Stimulated activated naive B cell treated with anti-CD40 and anti-IgM and Interleukin-4, amounts not matched to agents 10 μg/mL and 1 μg/mL and 100 μg/mL, for 72 hours (primary cell): ENCODE data around the gene DDAH2.
A peak's percentile ranks its signal among the peaks of the same experiment; 100 is the strongest.

Experiments
- ATAC-seq, 2 donors: fragments of 150-1000 bp; cut with Tn5 transposase; replicated peaks; 2 replicates each; pipeline ENCODE4 v1.10.0; 2021; ENCODE audit warnings: moderate library complexity in 1 of 2
- DNase-seq: peaks from one replicate; pipeline ENCODE4 v3.0.0; 2021
- H3K27ac Mint-ChIP-seq: one replicate; pipeline ENCODE4 v1.8.0; 2022; ENCODE audit warnings: mild to moderate bottlenecking, mixed read lengths
- H3K27me3 Mint-ChIP-seq, 2 donors: one replicate each; pipeline ENCODE4 v1.8.0; 2022; ENCODE audit warnings: mixed read lengths in 2 of 2
- H3K36me3 Mint-ChIP-seq, 2 donors: one replicate each; pipeline ENCODE4 v1.8.0; 2022; ENCODE audit warnings: mixed read lengths in 2 of 2, mild to moderate bottlenecking in 1 of 2
- H3K4me1 Mint-ChIP-seq, 2 donors: one replicate each; pipeline ENCODE4 v1.8.0; 2022; ENCODE audit warnings: mixed read lengths in 2 of 2, mild to moderate bottlenecking in 1 of 2
- H3K4me3 Mint-ChIP-seq, 2 donors: one replicate each; pipeline ENCODE4 v1.8.0; 2022; ENCODE audit warnings: mild to moderate bottlenecking in 2 of 2, mixed read lengths in 2 of 2, moderate library complexity in 1 of 2
- H3K9me3 Mint-ChIP-seq, 2 donors: one replicate each; pipeline ENCODE4 v1.8.0; 2022; ENCODE audit warnings: mixed read lengths in 2 of 2, mild to moderate bottlenecking in 1 of 2

Gene DDAH2

GRCh38 chr6:31765910-31766794 lies 37.1 kb upstream of the DDAH2 start:
- H3K27me3 Mint-ChIP-seq, result no peaks in the 10 kb centered on the region
- ATAC-seq (no peak), DNase-seq (no peak)
- H3K36me3 Mint-ChIP-seq, result peaks cover 19 to 34% of the 10 kb centered on the region in 2 donors
- no peaks in the 10 kb centered on the region for H3K9me3 Mint-ChIP-seq
- peaks cover 7 to 13% of the 10 kb centered on the region in 2 donors for H3K4me1 Mint-ChIP-seq
- H3K27ac Mint-ChIP-seq, result no peak overlapping the region
- H3K4me3 Mint-ChIP-seq, result no peak overlapping the region

DNA sequence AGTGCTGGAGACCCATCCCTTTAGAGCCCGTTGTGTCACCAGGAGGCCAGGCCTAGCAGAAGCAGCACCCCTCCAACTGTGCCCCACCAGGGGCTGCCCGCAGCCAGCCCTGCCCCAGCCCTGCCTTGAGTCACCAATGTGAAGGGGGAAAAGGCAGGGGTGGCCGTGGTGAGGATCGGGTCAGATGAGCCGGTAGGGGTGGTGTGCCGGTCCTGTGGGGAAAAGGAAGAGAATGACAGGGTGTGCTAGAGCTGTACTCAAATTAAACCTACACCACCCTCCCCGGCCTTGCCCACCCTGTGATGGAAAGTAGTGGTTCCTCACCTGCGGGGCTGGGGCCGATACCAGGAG lies 36.4 kb upstream of the DDAH2 start:
- Mint-ChIP-seq H3K36me3 (peaks cover 24 to 40% of the 10 kb centered on the region in 2 donors), H3K4me3 (no peak overlapping the region), H3K27me3 (no peaks in the 10 kb centered on the region), H3K9me3 (no peaks in the 10 kb centered on the region), H3K4me1 (peaks cover 8 to 13% of the 10 kb centered on the region in 2 donors), H3K27ac (no peak overlapping the region)
- DNase-seq (no peak), ATAC-seq (no peak)

- H3K27ac Mint-ChIP-seq, result no peak overlapping the region
Measured at GRCh38 chr6:31764198-31764597, 35.1 kb upstream of the DDAH2 start.

GRCh38 chr6:31763619-31763940 lies 34.5 kb upstream of the DDAH2 start:
- H3K9me3 Mint-ChIP-seq, result no peaks in the 10 kb centered on the region
- no peak for ATAC-seq
- no peak overlapping the region for H3K4me3 Mint-ChIP-seq
- H3K4me1 Mint-ChIP-seq, result peaks cover 0 to 7% of the 10 kb centered on the region in 2 donors
- DNase-seq, result no peak
- no peaks in the 10 kb centered on the region for H3K27me3 Mint-ChIP-seq
- no peak overlapping the region for H3K27ac Mint-ChIP-seq
- peaks cover 31 to 43% of the 10 kb centered on the region in 2 donors for H3K36me3 Mint-ChIP-seq

More at GRCh38 chr6:31764198-31764597, 35.1 kb upstream of the DDAH2 start:
- peaks cover 5 to 7% of the 10 kb centered on the region in 2 donors for H3K4me1 Mint-ChIP-seq
- no peaks in the 10 kb centered on the region for H3K27me3 Mint-ChIP-seq
- ATAC-seq, result no peak
- DNase-seq, result no peak
- H3K9me3 Mint-ChIP-seq, result no peaks in the 10 kb centered on the region
- H3K36me3 Mint-ChIP-seq, result peaks cover 31 to 41% of the 10 kb centered on the region in 2 donors
- no peak overlapping the region for H3K4me3 Mint-ChIP-seq

GRCh38 chr6:31762878-31763618 lies 33.9 kb upstream of the DDAH2 start:
- no peak for DNase-seq
- no peak overlapping the region for H3K27ac Mint-ChIP-seq
- H3K36me3 Mint-ChIP-seq, result peaks cover 31 to 45% of the 10 kb centered on the region in 2 donors
- H3K9me3 Mint-ChIP-seq, result no peaks in the 10 kb centered on the region
- H3K4me1 Mint-ChIP-seq, result peaks cover 0 to 9% of the 10 kb centered on the region in 2 donors
- no peak overlapping the region for H3K4me3 Mint-ChIP-seq
- ATAC-seq, result no peak
- no peaks in the 10 kb centered on the region for H3K27me3 Mint-ChIP-seq

DNA sequence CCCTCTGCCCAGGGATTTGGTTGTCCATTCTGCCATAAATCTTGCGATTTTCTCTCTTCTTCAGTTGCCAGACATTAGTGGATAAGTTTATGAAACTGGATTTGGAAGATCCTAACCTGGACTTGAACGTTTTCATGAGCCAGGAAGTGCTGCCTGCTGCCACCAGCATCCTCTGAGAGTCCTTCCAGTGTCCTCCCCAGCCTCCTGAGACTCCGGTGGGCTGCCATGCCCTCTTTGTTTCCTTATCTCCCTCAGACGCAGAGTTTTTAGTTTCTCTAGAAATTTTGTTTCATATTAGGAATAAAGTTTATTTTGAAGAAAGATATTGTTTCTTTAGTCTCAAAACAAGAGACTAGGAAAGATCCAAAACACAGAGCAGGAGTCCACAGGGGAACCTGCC lies 33.3 kb upstream of the DDAH2 start, which contains the start of gene SAPCD1:
Gene SAPCD1, plus strand, starts transcription at position 301 of the 400 bp plus-strand sequence. CDS start 399 bp downstream, outside the sequence.
- Mint-ChIP-seq H3K27me3 (no peaks in the 10 kb centered on the region), H3K36me3 (peaks cover 31 to 43% of the 10 kb centered on the region in 2 donors), H3K9me3 (no peaks in the 10 kb centered on the region), H3K27ac (no peak within 1 kb of the TSS), H3K4me3 (no peak within 1 kb of the TSS), H3K4me1 (peaks cover 0 to 8% of the 10 kb centered on the region in 2 donors)
- ATAC-seq, result no peak
- DNase-seq, result no peak

GRCh38 chr6:31761343-31761742 lies 32.2 kb upstream of the DDAH2 start:
- no peaks in the 10 kb centered on the region for H3K27me3 Mint-ChIP-seq
- peaks cover 0 to 8% of the 10 kb centered on the region in 2 donors for H3K4me1 Mint-ChIP-seq
- no peaks in the 10 kb centered on the region for H3K9me3 Mint-ChIP-seq
- DNase-seq (no peak), ATAC-seq (no peak)
- peaks cover 31 to 43% of the 10 kb centered on the region in 2 donors for H3K36me3 Mint-ChIP-seq
- no peak overlapping the region for H3K27ac Mint-ChIP-seq
- no peak overlapping the region for H3K4me3 Mint-ChIP-seq

DNA sequence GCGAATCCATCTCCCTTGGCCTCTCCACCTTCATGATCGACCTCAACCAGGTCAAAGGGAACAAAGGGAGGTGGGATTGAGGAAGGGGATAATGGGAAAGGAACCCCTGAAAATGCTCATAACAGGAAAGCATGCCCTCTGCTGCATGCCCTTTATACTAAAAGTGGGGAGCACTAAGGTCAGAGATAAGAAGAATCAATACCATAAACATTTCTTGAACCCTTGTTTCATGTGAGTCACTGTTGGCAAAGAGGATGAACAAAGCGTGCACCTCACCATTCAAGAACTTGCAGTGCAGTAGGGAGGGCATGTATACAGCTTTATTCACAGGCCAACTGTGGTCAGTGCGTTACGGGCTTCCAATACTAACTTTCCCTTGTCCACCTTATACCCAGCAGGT lies 31.7 kb upstream of the DDAH2 start:
- Mint-ChIP-seq H3K9me3 (no peaks in the 10 kb centered on the region), H3K36me3 (peaks cover 29 to 43% of the 10 kb centered on the region in 2 donors), H3K4me1 (peaks cover 0 to 8% of the 10 kb centered on the region in 2 donors), H3K4me3 (no peak overlapping the region), H3K27ac (no peak overlapping the region), H3K27me3 (no peaks in the 10 kb centered on the region)
- no peak for DNase-seq
- no peak for ATAC-seq

- H3K4me1 Mint-ChIP-seq, result peaks cover 0 to 8% of the 10 kb centered on the region in 2 donors
Measured at GRCh38 chr6:31758281-31758680, 29.2 kb upstream of the DDAH2 start.

GRCh38 chr6:31752739-31753319 lies 23.7 kb upstream of the DDAH2 start:
- H3K4me1 Mint-ChIP-seq, result peaks cover 0 to 2% of the 10 kb centered on the region in 2 donors
- peaks cover 3 to 4% of the 10 kb centered on the region in 2 donors for H3K36me3 Mint-ChIP-seq
- DNase-seq, result no peak
- no peaks in the 10 kb centered on the region for H3K27me3 Mint-ChIP-seq
- ATAC-seq, result no peak
- H3K4me3 Mint-ChIP-seq, result no peak overlapping the region
- no peak overlapping the region for H3K27ac Mint-ChIP-seq
- H3K9me3 Mint-ChIP-seq, result no peaks in the 10 kb centered on the region

More at GRCh38 chr6:31758281-31758680, 29.2 kb upstream of the DDAH2 start:
- peak overlapping the region; percentile 28 for H3K27ac Mint-ChIP-seq
- H3K9me3 Mint-ChIP-seq, result no peaks in the 10 kb centered on the region
- no peak overlapping the region for H3K4me3 Mint-ChIP-seq
- H3K36me3 Mint-ChIP-seq, result peaks cover 17 to 28% of the 10 kb centered on the region in 2 donors
- ATAC-seq (no peak), DNase-seq (no peak)
- no peaks in the 10 kb centered on the region for H3K27me3 Mint-ChIP-seq

DNA sequence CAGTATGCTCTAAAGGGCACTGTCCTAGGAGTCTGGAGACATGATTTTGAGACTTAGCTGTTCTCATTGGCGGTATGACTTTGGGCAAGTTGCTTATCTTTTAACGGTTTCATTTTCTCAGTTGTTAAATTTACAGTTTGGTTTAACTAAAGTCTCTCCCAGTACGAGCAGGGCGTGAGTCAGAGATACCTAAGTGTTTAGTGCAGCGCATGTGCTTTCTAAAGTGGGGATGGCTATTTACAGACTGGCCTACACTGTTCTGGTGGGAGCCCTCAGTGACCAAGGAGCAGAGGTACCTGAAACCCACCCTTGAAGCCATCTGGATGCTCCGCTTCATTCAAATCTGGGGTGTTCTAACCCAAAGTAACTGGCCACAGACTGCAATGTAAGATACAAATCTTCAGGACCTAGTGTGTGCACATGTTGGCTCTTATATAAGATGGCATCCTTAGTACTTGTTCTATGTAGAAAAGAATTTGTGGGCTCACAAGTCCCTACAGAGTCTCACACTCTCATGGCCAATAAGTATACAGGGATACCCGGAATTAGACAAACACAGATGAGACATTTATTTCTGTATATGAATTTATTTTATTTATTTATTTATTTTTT lies 21.4 kb upstream of the DDAH2 start:
- Mint-ChIP-seq H3K27ac (no peak overlapping the region), H3K4me1 (peaks cover 0 to 2% of the 10 kb centered on the region in 2 donors)

GRCh38 chr6:31749301-31750036 lies 20.4 kb upstream of the DDAH2 start:
- Mint-ChIP-seq H3K27ac (no peak overlapping the region), H3K36me3 (peaks cover 17 to 19% of the 10 kb centered on the region in 2 donors), H3K9me3 (no peaks in the 10 kb centered on the region), H3K27me3 (no peaks in the 10 kb centered on the region), H3K4me3 (no peak overlapping the region), H3K4me1 (peaks cover 0 to 2% of the 10 kb centered on the region in 2 donors)
- DNase-seq, result no peak
- no peak for ATAC-seq

More for the DNA sequence above, 21.4 kb upstream of the DDAH2 start:
- H3K4me3 Mint-ChIP-seq, result no peak overlapping the region
- no peaks in the 10 kb centered on the region for H3K27me3 Mint-ChIP-seq
- no peaks in the 10 kb centered on the region for H3K9me3 Mint-ChIP-seq
- ATAC-seq, result no peak
- DNase-seq, result no peak
- H3K36me3 Mint-ChIP-seq, result peaks cover 11% of the 10 kb centered on the region in 2 donors

- no peaks in the 10 kb centered on the region for H3K27me3 Mint-ChIP-seq
- peaks cover 3 to 22% of the 10 kb centered on the region in 2 donors for H3K4me1 Mint-ChIP-seq
- no peaks in the 10 kb centered on the region for H3K9me3 Mint-ChIP-seq
- H3K27ac Mint-ChIP-seq, result no peak overlapping the region
- no peak overlapping the region for H3K4me3 Mint-ChIP-seq
- H3K36me3 Mint-ChIP-seq, result peaks cover 29 to 42% of the 10 kb centered on the region in 2 donors
- DNase-seq (no peak), ATAC-seq (no peak)
Measured at GRCh38 chr6:31744422-31744821, 15.3 kb upstream of the DDAH2 start.
